GM21360 (cell line): ENCODE measurements around the gene SIGLEC1.

Experiments
- ATAC-seq: cut with Tn5 transposase; IDR thresholded peaks from one replicate; pipeline ENCODE4 v1.9.1; 2021; ENCODE audit warnings: mild to moderate bottlenecking, moderate library complexity; ENCODE audit not compliant: unreplicated experiment

SIGLEC1 gene

GRCh38 chr20:3729378-3729777 is 17.0 kb upstream of the SIGLEC1 start:
- ATAC-seq: no peak

- ATAC-seq: no peak
These were observed 16.5 kb upstream of the SIGLEC1 start for GRCh38 chr20:3728876-3729275.

- ATAC-seq: no peak
These were observed 16.0 kb upstream of the SIGLEC1 start for GRCh38 chr20:3728354-3728753.

- no peak for ATAC-seq
These were observed 15.1 kb upstream of the SIGLEC1 start for GRCh38 chr20:3727401-3728021.

GRCh38 chr20:3724356-3724755 is 12.0 kb upstream of the SIGLEC1 start:
- ATAC-seq: no peak

GRCh38 chr20:3723284-3723683 is 10.9 kb upstream of the SIGLEC1 start:
- ATAC-seq: no peak

GRCh38 chr20:3721912-3722311 is 9.5 kb upstream of the SIGLEC1 start:
- ATAC-seq: no peak

- no peak for ATAC-seq
These were observed 8.2 kb upstream of the SIGLEC1 start for GRCh38 chr20:3720626-3721025.

- ATAC-seq: no peak
These were observed 7.7 kb upstream of the SIGLEC1 start for GRCh38 chr20:3720068-3720467.

- ATAC-seq: no peak
These were observed 6.6 kb upstream of the SIGLEC1 start for GRCh38 chr20:3719046-3719445.

- no peak for ATAC-seq
These were observed 3.9 kb upstream of the SIGLEC1 start for GRCh38 chr20:3716195-3716834.

GRCh38 chr20:3714092-3714491 is 1.7 kb upstream of the SIGLEC1 start:
- no peak for ATAC-seq

- ATAC-seq: no peak
These were observed 887 bp downstream of the SIGLEC1 start for GRCh38 chr20:3711484-3711941.

- no peak for ATAC-seq
These were observed 1.5 kb downstream of the SIGLEC1 start for GRCh38 chr20:3710703-3711483.

GRCh38 chr20:3710011-3710466 is 2.4 kb downstream of the SIGLEC1 start:
- no peak for ATAC-seq

- no peak for ATAC-seq
These were observed 4.9 kb downstream of the SIGLEC1 start for GRCh38 chr20:3707508-3707899.

- no peak for ATAC-seq
These were observed 5.5 kb downstream of the SIGLEC1 start for GRCh38 chr20:3706774-3707507.

- ATAC-seq: no peak
These were observed 6.2 kb downstream of the SIGLEC1 start for GRCh38 chr20:3705970-3706739.

GRCh38 chr20:3705491-3705969 is 6.9 kb downstream of the SIGLEC1 start:
- ATAC-seq: no peak

- no peak for ATAC-seq
These were observed 8.3 kb downstream of the SIGLEC1 start for GRCh38 chr20:3704087-3704486.
